ENCODE data around the gene ZFR2. TPM values are rescaled to one million over a fixed set of nuclear protein-coding genes. Genes with fewer than 3 reads are reported as not detected.

The ZFR2 gene
- total RNA-seq, 6 experiments from 2014 or later = not detected

DNA sequence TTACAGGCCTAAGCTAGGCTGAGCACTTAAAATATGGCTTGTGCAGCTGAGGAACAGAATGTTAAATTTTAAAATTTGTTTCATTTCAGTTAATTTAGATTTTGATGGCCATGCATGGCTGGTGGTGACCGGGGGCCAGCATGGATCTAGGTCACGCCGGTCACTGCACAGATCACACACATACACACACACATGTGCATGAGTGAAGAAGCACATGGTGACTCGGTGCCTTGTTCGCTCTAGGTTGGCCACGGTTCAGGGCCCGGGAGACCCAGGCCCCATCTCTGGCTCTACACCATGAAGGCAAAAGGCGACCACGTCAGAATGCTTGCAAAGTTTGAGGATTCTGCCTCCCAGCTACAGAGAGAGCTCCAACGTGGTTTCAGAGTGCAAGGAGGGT, 28.0 kb downstream of the ZFR2 start:
- Mint-ChIP-seq H3K27me3 (ENCODE audit: insufficient read depth) (peaks cover 44% of the 10 kb centered on the region), H3K4me3 (no peak overlapping the region), H3K4me1 (ENCODE audit: low read depth) (no peaks in the 10 kb centered on the region), H3K27ac (no peak overlapping the region), H3K9me3 (peaks cover 14% of the 10 kb centered on the region), H3K36me3 (ENCODE audit: low read depth) (peaks cover 14% of the 10 kb centered on the region; the same call in 1 of the 2 replicates)
- no peak for TF ChIP-seq CTCF (IDR thresholded peaks at IDR 0.05)
- DNase-seq = no peak

DNA sequence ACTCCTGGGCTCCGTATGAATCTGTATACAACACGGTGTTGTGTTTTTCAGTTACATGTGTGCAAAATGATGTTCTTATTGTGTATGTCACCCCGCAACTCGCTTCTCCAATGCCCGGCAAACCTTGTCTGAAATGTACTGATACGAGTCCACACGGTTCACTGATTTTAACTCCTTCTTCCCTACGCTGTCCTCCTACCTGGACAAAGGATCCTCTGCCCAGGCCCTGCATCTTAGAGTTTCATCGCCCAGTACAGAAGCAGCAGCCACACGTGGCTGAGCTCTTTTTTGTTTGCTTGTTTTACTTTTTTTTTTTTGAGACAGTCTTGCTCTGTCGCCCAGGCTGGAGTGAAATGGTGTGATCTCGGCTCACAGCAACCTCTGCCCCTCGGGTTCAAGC, 28.9 kb downstream of the ZFR2 start:
- peaks cover 38% of the 10 kb centered on the region for H3K27me3 Mint-ChIP-seq (ENCODE audit: insufficient read depth)
- H3K36me3 Mint-ChIP-seq (ENCODE audit: low read depth) = peaks cover 14% of the 10 kb centered on the region; the same call in 1 of the 2 replicates
- no peak overlapping the region for H3K4me3 Mint-ChIP-seq
- no peak for DNase-seq
- H3K4me1 Mint-ChIP-seq (ENCODE audit: low read depth) = no peaks in the 10 kb centered on the region
- no peak overlapping the region for H3K27ac Mint-ChIP-seq
- peaks cover 14% of the 10 kb centered on the region for H3K9me3 Mint-ChIP-seq
- TF ChIP-seq CTCF (IDR thresholded peaks at IDR 0.05) = no peak

GRCh38 chr19:3838661-3839060, 30.2 kb downstream of the ZFR2 start:
- Mint-ChIP-seq H3K27ac (no peak overlapping the region), H3K4me1 (ENCODE audit: low read depth) (no peaks in the 10 kb centered on the region), H3K36me3 (ENCODE audit: low read depth) (peaks cover 14% of the 10 kb centered on the region; the same call in 1 of the 2 replicates), H3K4me3 (no peak overlapping the region), H3K9me3 (peaks cover 14% of the 10 kb centered on the region), H3K27me3 (ENCODE audit: insufficient read depth) (peaks cover 35% of the 10 kb centered on the region)
- no peak for TF ChIP-seq CTCF (IDR thresholded peaks at IDR 0.05)
- DNase-seq = no peak

GRCh38 chr19:3837922-3838321, 30.9 kb downstream of the ZFR2 start:
- no peak overlapping the region for H3K4me3 Mint-ChIP-seq
- H3K9me3 Mint-ChIP-seq = peaks cover 14% of the 10 kb centered on the region
- no peaks in the 10 kb centered on the region for H3K4me1 Mint-ChIP-seq (ENCODE audit: low read depth)
- H3K27ac Mint-ChIP-seq = no peak overlapping the region
- H3K27me3 Mint-ChIP-seq (ENCODE audit: insufficient read depth) = peaks cover 35% of the 10 kb centered on the region
- peaks cover 14% of the 10 kb centered on the region; the same call in 1 of the 2 replicates for H3K36me3 Mint-ChIP-seq (ENCODE audit: low read depth)
- no peak for TF ChIP-seq CTCF (IDR thresholded peaks at IDR 0.05)
- no peak for DNase-seq

- DNase-seq = no peak
- no peak for TF ChIP-seq CTCF (IDR thresholded peaks at IDR 0.05)
- Mint-ChIP-seq H3K27ac (no peak overlapping the region), H3K4me3 (no peak overlapping the region), H3K36me3 (ENCODE audit: low read depth) (peaks cover 14% of the 10 kb centered on the region; the same call in 1 of the 2 replicates), H3K9me3 (peaks cover 14% of the 10 kb centered on the region), H3K4me1 (ENCODE audit: low read depth) (no peaks in the 10 kb centered on the region), H3K27me3 (ENCODE audit: insufficient read depth) (peaks cover 35% of the 10 kb centered on the region)
Measured at GRCh38 chr19:3837332-3837731, 31.5 kb downstream of the ZFR2 start.

GRCh38 chr19:3836887-3837286, 32.0 kb downstream of the ZFR2 start:
- H3K9me3 Mint-ChIP-seq = peaks cover 14% of the 10 kb centered on the region
- TF ChIP-seq CTCF (IDR thresholded peaks at IDR 0.05) = no peak
- H3K36me3 Mint-ChIP-seq (ENCODE audit: low read depth) = peaks cover 14% of the 10 kb centered on the region; the same call in 1 of the 2 replicates
- no peaks in the 10 kb centered on the region for H3K4me1 Mint-ChIP-seq (ENCODE audit: low read depth)
- no peak for DNase-seq
- no peak overlapping the region for H3K4me3 Mint-ChIP-seq
- peaks cover 35% of the 10 kb centered on the region for H3K27me3 Mint-ChIP-seq (ENCODE audit: insufficient read depth)
- H3K27ac Mint-ChIP-seq = no peak overlapping the region
